ENCODE results near the gene JAKMIP2. TPM values are rescaled to one million over a fixed set of nuclear protein-coding genes. Genes with fewer than 3 reads are reported as not detected.

Gene JAKMIP2
- total RNA-seq, 1 donor from 2014 or later: 6.0 TPM

DNA sequence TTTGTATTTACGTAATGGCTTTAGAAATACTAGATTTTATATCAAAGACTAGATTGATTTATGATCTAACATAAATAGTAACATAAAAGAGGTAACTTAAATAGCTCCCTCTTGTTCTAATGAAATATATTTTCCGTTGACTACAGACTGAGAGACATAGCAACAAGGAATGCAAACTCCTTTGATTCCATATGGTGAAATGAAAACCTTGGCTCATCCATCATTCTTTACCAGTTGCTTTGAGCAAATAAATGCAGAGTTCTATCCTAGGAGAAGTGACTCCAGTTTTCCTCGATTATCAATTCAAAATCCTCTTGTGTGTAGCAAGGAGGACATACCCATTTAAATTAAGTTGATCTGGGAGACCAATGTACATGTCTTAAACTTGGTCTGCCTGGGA is 18.0 kb upstream of the JAKMIP2 start:
- Mint-ChIP-seq H3K4me1 (ENCODE audit: low read depth) (no peaks in the 10 kb centered on the region), H3K27ac (no peak overlapping the region), H3K36me3 (ENCODE audit: insufficient read depth) (no peaks in the 10 kb centered on the region), H3K4me3 (ENCODE audit: low read depth) (no peak overlapping the region), H3K27me3 (peaks cover 4% of the 10 kb centered on the region), H3K9me3 (ENCODE audit: low read depth) (no peaks in the 10 kb centered on the region)
- TF ChIP-seq, protein P1, sequence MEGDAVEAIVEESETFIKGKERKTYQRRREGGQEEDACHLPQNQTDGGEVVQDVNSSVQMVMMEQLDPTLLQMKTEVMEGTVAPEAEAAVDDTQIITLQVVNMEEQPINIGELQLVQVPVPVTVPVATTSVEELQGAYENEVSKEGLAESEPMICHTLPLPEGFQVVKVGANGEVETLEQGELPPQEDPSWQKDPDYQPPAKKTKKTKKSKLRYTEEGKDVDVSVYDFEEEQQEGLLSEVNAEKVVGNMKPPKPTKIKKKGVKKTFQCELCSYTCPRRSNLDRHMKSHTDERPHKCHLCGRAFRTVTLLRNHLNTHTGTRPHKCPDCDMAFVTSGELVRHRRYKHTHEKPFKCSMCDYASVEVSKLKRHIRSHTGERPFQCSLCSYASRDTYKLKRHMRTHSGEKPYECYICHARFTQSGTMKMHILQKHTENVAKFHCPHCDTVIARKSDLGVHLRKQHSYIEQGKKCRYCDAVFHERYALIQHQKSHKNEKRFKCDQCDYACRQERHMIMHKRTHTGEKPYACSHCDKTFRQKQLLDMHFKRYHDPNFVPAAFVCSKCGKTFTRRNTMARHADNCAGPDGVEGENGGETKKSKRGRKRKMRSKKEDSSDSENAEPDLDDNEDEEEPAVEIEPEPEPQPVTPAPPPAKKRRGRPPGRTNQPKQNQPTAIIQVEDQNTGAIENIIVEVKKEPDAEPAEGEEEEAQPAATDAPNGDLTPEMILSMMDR (IDR thresholded peaks at IDR 0.05; ENCODE audit: unreplicated experiment): no peak
- no peak for DNase-seq (ENCODE audit: low spot score, unreplicated experiment)

GRCh38 chr5:147796556-147797308 is 14.2 kb upstream of the JAKMIP2 start:
- Mint-ChIP-seq H3K27me3 (peaks cover 4% of the 10 kb centered on the region), H3K9me3 (ENCODE audit: low read depth) (no peaks in the 10 kb centered on the region), H3K36me3 (ENCODE audit: insufficient read depth) (no peaks in the 10 kb centered on the region), H3K4me3 (ENCODE audit: low read depth) (no peak overlapping the region), H3K27ac (no peak overlapping the region), H3K4me1 (ENCODE audit: low read depth) (no peaks in the 10 kb centered on the region)
- no peak for DNase-seq (ENCODE audit: low spot score, unreplicated experiment)
- TF ChIP-seq, protein P1 (IDR thresholded peaks at IDR 0.05; ENCODE audit: unreplicated experiment): no peak

DNA sequence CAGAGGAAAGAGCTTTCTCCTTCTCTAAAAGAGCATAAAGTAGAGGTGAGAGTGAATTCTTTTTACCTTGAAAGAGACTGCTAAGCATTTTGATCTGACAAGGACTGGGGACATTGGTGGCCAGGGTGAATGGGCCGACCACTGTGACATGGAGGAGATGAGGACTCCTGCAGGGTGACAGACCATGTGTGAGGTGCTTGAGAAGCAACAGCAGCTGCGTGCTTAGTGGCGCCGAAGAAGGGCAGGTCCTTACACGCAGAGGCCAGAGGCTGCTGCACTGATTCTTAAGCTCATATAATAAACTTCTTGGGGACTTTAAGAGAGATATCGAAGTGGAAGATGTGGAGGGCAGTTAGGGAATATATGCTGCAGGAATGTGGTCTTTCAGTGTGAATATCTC is 8.7 kb upstream of the JAKMIP2 start:
- no peaks in the 10 kb centered on the region for H3K36me3 Mint-ChIP-seq (ENCODE audit: insufficient read depth)
- H3K27ac Mint-ChIP-seq: no peak overlapping the region
- H3K27me3 Mint-ChIP-seq: peaks cover 6% of the 10 kb centered on the region
- no peak overlapping the region for H3K4me3 Mint-ChIP-seq (ENCODE audit: low read depth)
- H3K4me1 Mint-ChIP-seq (ENCODE audit: low read depth): peaks cover 1% of the 10 kb centered on the region
- H3K9me3 Mint-ChIP-seq (ENCODE audit: low read depth): no peaks in the 10 kb centered on the region
- TF ChIP-seq, protein P1 (IDR thresholded peaks at IDR 0.05; ENCODE audit: unreplicated experiment): no peak
- no peak for DNase-seq (ENCODE audit: low spot score, unreplicated experiment)

- Mint-ChIP-seq H3K9me3 (ENCODE audit: low read depth) (no peaks in the 10 kb centered on the region), H3K4me1 (ENCODE audit: low read depth) (peaks cover 1% of the 10 kb centered on the region), H3K27ac (no peak overlapping the region), H3K36me3 (ENCODE audit: insufficient read depth) (no peaks in the 10 kb centered on the region), H3K27me3 (peaks cover 2% of the 10 kb centered on the region), H3K4me3 (ENCODE audit: low read depth) (no peak overlapping the region)
- DNase-seq (ENCODE audit: low spot score, unreplicated experiment): no peak
- TF ChIP-seq, protein P1 (IDR thresholded peaks at IDR 0.05; ENCODE audit: unreplicated experiment): no peak
These were observed 7.3 kb upstream of the JAKMIP2 start for GRCh38 chr5:147789820-147790219.

DNA sequence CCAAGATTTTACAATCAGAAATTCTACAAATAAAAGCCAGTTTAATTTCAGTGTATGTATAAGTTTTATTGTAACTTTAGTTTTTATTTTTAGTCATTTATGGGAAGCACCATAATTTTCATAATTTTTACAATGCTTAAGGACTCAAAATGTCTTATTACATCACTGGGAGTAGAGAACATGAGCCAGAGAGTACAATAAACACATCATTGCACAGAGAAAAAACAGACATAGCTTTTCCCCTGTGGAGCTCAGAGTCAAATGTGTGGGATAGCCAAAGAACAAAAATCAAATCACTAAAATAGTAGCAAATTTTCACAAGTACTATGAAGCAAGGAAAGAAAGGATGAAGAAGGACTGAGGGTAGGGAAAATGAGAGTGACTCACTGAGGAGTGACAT is 5.5 kb upstream of the JAKMIP2 start:
- Mint-ChIP-seq H3K4me1 (ENCODE audit: low read depth) (peaks cover 1% of the 10 kb centered on the region), H3K27ac (no peak overlapping the region), H3K36me3 (ENCODE audit: insufficient read depth) (no peaks in the 10 kb centered on the region), H3K9me3 (ENCODE audit: low read depth) (no peaks in the 10 kb centered on the region), H3K4me3 (ENCODE audit: low read depth) (no peak overlapping the region), H3K27me3 (peaks cover 2% of the 10 kb centered on the region)
- TF ChIP-seq, protein P1 (IDR thresholded peaks at IDR 0.05; ENCODE audit: unreplicated experiment): no peak
- DNase-seq (ENCODE audit: low spot score, unreplicated experiment): no peak

All from progenitor cell of endocrine pancreas (in vitro differentiated cells).